ENCODE measurements around the gene COX6A1. TPM values are rescaled to one million over a fixed set of nuclear protein-coding genes. Genes with fewer than 3 reads are reported as not detected.
"Not testable (repeated sequence)": the region's sequence is repeated elsewhere in the genome, so short reads cannot be mapped to it uniquely, and the experiment has no call there.

The COX6A1 gene
- total RNA-seq, 1 experiment from 2014 or later: 637 TPM

- no peak for DNase-seq (ENCODE audit: low spot score)
Measured at GRCh38 chr12:120468325-120468820, 30.5 kb downstream of the COX6A1 start.

DNA sequence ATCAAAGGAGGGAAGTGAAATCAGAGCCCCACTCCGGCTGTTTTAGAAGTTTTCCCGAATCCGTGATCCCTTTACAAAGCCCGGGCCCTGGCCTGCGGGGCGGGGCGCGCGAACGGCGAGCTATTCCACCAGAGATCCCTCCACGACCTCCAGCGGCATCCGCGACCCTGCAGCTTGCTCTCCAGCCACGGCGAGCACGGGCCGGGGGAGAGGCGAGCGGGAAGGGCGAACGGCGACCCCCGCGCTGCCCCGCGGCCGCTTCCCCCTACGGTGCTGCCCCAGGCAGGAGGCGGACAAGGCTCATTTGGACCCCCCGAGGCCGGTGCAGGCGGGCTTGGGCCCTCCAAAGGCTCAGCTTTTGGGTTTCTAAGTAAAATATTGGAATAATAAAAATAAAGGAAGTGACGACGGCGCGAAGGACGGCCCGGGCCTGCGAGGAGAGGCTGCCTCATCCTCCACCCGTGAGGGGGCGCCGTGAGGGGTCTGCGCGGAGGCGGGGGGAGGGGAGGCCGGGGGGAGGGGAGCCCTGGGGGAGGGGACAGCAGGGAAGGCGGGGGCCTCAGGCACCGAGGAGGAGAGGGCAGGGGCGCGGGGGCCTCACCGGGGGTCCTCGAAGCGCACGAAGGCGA lies 31.0 kb downstream of the COX6A1 start:
- DNase-seq (ENCODE audit: low spot score): no peak

DNA sequence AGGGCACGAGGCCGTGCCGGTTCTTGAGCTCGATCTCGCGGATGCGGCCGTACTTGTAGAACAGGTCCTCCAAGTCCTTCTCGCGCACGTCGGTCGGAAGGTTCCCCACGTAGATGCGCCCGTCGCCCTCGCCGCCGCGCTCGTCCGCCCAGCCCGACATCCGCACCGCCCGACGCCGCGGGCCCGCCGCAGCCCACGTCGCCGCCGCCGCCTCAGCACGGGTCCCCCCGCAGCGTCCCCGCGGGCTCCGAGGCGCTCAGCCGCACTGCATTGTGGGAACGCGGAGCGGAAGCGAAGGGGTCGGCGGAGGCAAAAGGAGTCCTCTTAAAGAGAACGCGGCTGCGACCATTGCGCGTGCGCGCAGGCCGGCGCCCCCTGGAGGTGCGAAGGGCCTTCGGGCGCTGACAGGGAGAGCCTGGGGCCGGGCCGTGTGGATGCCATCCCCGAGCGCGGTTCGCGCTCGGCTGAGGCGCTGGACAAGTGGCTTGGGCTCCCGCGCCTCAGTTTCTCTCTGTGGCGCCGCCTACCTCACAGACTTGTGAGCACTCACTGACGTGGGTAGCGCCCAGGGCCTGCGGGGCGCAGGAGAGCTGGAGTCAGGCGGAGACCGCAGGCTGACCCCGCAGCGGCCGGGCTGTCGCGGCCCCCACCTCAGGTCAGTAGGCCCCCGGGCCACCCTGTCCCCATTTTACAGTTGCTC lies 31.7 kb downstream of the COX6A1 start, which contains the start of gene SRSF9:
TSS of gene SRSF9 (minus strand) at position 299 of the 700 bp plus-strand sequence. CDS start at position 160, 139 bp downstream.
- peak; percentile 92 for DNase-seq (ENCODE audit: low spot score)

DNA sequence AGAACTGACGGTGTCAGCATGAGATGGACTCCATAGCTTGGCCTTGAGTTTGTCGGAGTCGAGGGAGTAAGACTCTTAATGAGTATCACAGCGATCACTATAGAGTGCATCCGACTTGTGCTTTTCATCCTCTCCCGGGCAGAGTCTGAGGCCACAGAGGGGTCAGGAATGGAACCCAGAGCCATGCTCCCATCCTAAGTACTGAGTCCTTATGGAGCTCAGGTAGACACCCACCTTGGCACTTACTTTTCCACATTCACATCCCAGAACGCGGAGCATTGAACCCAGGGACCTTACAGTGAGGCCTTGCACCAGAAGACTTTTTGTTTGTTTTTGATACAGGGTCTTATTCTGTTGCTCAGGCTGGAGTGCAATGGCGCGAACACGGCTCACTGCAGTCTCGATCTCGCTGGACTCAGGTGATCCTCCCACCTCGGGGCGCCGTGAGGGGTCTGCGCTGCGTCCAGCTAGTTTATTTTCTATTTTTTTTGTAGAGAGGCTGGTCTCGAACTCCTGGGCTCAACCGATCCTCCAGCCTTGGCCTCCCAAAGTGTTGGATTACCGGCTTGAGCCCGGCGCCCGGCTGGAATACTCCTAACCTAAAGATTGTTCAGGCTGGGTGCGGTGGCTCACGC lies 32.4 kb downstream of the COX6A1 start:
- no peak for DNase-seq (ENCODE audit: low spot score)

GRCh38 chr12:120472521-120472920 lies 34.6 kb downstream of the COX6A1 start:
- no peak for DNase-seq (ENCODE audit: low spot score)

DNA sequence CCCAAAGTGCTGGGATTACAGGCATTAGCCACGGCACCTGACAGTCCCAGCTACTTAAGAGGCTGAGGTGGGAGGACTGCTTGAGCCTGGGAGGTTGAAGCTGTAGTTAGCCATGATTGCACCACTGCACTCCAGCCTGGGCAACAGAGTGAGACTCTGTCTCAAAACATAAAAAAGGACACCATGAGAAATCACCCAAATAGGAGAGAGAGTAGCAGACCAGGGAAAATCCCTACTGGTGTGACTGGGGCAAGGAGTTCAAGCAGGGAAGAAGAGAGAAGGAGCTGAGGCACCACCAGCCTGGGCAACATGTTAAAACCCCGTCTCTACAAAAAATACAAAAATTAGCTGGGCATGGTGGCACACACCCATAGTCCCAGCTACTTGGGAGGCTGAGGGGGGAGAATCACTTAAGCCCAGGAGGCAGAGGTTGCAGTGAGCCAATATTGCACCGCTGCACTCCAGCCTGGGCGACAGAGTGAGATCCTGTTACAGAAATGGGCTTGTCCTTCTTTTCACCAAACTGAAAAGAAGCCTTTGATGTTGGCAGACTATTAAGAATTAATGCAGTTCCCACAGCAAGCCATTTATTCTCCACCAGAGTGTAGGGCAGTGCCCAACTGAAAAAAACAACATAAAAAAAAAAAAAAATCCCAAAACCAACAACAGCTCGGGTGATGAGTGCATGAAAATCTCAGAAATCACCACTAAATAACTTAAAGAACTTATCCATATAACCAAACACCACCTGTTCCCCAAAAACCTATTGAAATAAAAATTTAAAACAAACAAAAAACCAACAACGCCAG lies 36.1 kb downstream of the COX6A1 start:
- DNase-seq (ENCODE audit: low spot score): no peak

DNA sequence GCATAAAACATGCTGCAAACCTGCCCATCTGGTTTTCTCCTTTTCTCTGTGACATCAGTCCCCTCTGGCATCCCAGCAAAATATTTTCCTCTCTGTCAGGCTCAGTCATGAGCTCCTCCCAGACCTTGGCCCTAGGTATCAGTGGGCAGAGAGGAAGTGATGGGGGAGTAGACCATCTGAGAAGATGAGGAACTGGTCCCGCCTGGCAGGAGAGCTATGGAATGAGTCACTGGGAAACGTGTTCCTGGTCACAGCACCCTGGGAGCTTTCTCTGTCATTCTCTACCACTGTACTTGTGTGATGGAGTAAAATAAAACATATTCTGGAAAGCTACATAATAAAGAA lies 36.7 kb downstream of the COX6A1 start:
- DNase-seq (ENCODE audit: low spot score): peak; percentile 62

DNA sequence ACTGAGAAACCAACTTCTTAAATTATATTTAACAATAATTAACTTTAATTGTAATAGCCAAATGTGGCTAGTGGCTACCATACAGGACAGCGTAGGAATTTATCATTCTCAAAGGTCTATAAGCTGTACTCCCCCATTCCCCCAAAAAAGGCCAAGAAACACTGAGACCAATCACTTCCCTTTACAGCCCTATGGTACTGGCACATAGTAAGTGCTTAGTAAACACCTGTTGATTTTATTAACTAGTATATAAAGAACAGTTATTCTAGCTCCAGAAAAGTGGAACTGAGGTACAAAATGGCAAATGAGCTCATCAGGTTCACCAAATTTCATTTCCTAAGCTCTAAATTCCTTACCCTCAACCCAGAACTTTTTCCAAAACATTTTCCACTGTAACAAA lies 37.7 kb downstream of the COX6A1 start:
- DNase-seq (ENCODE audit: low spot score): no peak

DNA sequence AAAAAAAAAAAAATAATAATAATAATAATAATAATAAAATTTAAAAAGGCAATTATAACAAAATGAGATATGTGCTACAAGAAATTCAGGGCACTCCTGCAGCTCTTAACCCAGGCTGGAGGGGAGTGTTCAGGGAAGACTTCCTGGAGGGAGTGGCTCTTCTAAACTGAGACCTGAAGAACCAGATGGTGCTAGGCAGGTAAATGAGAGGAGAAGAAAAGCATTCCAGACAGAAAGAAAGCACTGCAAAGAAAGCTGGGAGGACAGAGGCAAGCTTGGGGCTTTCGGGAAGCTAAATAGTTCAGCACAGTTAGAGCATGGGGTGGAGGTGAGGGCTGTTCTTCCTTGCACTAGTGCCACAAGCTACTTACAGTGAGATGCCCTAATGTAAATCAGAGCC lies 41.5 kb downstream of the COX6A1 start:
- no peak for DNase-seq (ENCODE audit: low spot score)

GRCh38 chr12:120480211-120480610 lies 42.3 kb downstream of the COX6A1 start:
- DNase-seq (ENCODE audit: low spot score): no peak

- no peak for DNase-seq (ENCODE audit: low spot score)
Measured at GRCh38 chr12:120481022-120481767, 43.3 kb downstream of the COX6A1 start.

- no peak for DNase-seq (ENCODE audit: low spot score)
Measured at GRCh38 chr12:120483621-120484020, 45.7 kb downstream of the COX6A1 start.

DNA sequence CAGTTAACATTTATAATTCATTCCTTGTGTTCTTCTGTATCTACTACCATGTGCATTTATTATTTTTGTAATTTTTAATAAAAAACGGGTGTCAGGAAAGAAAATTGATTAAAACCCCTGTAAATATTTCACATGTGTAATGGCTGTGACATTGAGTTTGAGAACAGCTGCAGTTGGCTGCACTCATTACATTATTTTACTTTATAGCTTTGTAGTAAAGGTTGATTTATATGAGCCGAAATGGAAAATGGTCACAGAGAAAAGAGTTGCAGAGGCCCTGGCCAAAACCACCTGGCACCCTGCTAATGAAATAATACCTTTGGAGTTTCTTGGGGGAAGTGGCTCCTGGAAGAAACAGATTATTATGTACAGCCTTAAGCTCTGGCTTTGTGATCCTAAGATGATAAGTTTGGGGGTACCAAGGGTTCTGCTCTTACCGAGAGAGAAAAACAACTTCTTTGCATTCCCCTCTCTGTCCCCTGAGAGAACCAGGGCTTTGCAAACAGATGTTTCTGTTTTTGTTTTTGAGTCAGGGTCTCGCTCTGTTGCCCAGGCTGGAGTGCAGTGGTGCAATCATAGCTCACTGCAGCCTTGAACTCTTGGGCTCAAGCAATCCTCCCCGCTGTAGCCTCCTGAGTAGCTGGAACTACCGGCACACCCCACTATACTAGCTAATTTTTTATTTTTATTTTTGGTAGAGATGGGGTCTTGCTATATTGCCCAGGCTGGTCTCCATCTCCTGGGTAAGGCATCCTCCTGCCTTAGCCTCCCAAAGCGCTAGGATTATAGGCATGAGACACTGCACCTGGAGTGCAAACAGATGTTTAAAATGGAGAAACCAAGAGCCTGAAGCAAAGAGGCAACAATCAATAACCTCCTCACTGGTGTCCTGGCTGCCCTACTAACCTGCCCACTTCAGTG lies 48.3 kb downstream of the COX6A1 start:
- no peak for DNase-seq (ENCODE audit: low spot score)

DNA sequence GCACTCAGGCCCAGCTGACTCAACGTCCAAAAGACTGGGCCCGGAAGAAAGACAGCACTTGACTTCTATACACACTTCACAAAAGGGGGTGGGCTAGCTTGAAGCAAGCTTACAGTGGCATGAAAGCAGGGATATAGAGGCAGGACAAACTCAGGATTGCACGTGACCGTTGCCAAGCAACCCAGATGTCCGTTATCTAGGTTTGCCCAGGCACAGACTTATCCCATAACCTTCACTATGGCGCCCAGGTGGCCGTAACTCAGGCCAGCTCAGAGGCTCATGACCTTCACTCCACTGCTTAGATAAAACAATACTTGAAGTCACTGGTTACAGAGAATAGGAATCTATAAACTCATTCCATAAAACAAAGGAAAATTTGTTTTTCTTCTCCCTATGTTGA lies 49.6 kb downstream of the COX6A1 start:
- not testable (repeated sequence) for DNase-seq (ENCODE audit: low spot score)

DNA sequence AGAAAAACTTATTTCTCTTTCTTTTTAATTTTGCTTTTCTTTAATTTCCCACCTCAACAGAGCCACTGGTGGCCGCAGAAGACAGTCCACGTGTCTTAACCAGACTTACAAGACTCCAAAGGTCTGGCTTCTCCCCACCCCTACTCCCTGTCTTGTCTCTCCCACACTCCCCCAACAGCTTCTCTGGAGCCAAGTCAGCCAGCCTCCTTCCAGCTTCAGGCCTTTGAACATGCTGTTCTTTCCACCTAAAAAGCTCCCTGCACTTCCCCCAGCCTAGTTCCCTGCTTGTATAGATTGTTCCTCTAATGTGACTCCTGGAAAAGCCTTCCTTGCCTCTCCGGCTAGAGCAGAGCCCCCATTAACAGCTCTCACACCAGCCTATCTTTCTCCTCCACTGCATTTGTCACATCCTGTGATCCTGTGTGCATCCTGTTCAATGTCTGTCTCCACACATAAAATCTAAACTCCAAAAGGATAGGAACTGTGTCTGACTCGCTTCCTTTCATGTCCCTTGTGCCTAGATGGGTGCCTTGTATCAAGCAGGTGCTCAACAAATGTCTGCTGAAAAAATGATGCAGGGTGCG lies 50.2 kb downstream of the COX6A1 start:
- DNase-seq (ENCODE audit: low spot score): no peak

DNA sequence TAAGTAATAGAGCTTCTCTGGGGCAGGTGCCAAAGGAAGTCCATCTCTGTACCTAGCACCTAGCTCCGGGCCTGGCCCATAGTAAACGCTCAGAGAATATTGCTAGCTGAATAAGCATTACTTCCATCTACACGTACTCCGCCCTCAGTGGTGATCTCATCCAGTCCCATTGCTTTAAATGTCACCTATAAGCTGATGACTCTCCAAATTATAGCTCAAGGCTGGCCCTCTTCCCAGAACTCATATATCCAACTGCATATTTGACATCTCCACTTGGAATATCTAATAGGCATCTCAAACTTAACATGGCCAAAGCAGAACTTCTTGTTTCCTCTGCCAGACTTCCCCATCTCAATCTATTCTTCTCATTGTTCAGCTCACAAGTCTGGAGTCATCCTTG lies 51.1 kb downstream of the COX6A1 start:
- no peak for DNase-seq (ENCODE audit: low spot score)

GRCh38 chr12:120490325-120490724 lies 52.4 kb downstream of the COX6A1 start:
- DNase-seq (ENCODE audit: low spot score): no peak

Data from H4 (cell line).